ENCODE measurements around the gene SDS. TPM values are rescaled to one million over a fixed set of nuclear protein-coding genes. Genes with fewer than 3 reads are reported as not detected.

SDS gene
- total RNA-seq, 1 experiment from 2014 or later = not detected

DNA sequence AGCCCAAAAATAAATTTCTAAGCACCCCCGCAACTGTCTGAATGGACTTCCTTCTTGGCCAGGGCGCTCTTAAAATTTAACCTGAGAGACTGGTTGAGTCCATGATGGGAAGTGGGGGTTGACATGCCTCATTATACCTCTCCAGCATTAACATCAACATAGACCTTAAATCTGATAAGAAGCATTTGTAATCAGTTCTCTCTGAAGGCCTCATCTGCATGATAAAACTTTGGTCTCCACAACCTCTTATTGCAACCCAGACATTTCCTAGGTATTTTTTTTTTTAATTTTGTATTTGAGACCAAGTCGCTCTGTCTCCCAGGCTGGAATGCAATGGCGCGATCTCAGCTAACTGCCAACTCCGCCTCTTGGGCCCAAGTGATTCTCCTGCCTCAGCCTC lies 58.4 kb downstream of the SDS start:
- no peak overlapping the region for H2BK120ac ChIP-seq (ENCODE audit: low read depth, low read length, poor library complexity, severe bottlenecking)
- Mint-ChIP-seq H3K4me3 (no peak overlapping the region), H3K4me1 (peaks cover 7 to 17% of the 10 kb centered on the region in 2 experiments), H3K27ac (no peak overlapping the region), H3K27me3 (ENCODE audit: low read depth) (peaks cover 8% of the 10 kb centered on the region), H3K36me3 (ENCODE audit: insufficient read depth in 1 of 3, low read depth in 3 of 3) (no peaks in the 10 kb centered on the region), H3K9me3 (no peaks in the 10 kb centered on the region)
- no peaks in the 10 kb centered on the region for H3K27me3 ChIP-seq (ENCODE audit: insufficient read depth, low read length)
- no peaks in the 10 kb centered on the region for H3K9me3 ChIP-seq (ENCODE audit: control insufficient read depth, low read depth, low read length)
- no peaks in the 10 kb centered on the region for H3K23me2 ChIP-seq (ENCODE audit: insufficient read length, low read depth, low read length, poor library complexity, severe bottlenecking)
- H3K27ac ChIP-seq (ENCODE audit: insufficient read length, low read depth, low read length) = no peak overlapping the region
- H2AFZ ChIP-seq (ENCODE audit: low read length) = no peak overlapping the region
- H2BK20ac ChIP-seq (ENCODE audit: low read depth, low read length, poor library complexity, severe bottlenecking) = no peak overlapping the region
- no peak overlapping the region for H3T11ph ChIP-seq (ENCODE audit: low read length)
- WGBS (ENCODE audit: extremely low coverage, insufficient read length, low lambda C conversion rate) = no CpG with 5 or more reads among the region's 6 CpGs
- no peak overlapping the region for H4K91ac ChIP-seq (ENCODE audit: insufficient read length, low read depth, low read length)
- no peak overlapping the region for H2BK5ac ChIP-seq (ENCODE audit: insufficient read length, low read length)
- H2BK15ac ChIP-seq (ENCODE audit: low read depth, low read length) = no peak overlapping the region
- no peak overlapping the region for H3K4ac ChIP-seq (ENCODE audit: low read depth, low read length)
- TF ChIP-seq, protein P1, sequence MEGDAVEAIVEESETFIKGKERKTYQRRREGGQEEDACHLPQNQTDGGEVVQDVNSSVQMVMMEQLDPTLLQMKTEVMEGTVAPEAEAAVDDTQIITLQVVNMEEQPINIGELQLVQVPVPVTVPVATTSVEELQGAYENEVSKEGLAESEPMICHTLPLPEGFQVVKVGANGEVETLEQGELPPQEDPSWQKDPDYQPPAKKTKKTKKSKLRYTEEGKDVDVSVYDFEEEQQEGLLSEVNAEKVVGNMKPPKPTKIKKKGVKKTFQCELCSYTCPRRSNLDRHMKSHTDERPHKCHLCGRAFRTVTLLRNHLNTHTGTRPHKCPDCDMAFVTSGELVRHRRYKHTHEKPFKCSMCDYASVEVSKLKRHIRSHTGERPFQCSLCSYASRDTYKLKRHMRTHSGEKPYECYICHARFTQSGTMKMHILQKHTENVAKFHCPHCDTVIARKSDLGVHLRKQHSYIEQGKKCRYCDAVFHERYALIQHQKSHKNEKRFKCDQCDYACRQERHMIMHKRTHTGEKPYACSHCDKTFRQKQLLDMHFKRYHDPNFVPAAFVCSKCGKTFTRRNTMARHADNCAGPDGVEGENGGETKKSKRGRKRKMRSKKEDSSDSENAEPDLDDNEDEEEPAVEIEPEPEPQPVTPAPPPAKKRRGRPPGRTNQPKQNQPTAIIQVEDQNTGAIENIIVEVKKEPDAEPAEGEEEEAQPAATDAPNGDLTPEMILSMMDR (conservative IDR thresholded peaks at IDR 0.05) = no peak
- H4K5ac ChIP-seq (ENCODE audit: insufficient read length, low read depth, low read length) = no peak overlapping the region
- H3K79me1 ChIP-seq (ENCODE audit: insufficient read depth, low read depth, low read length, poor library complexity, severe bottlenecking) = no peaks in the 10 kb centered on the region
- no peaks in the 10 kb centered on the region; the same call in 1 of the 2 replicates for H3K4me1 ChIP-seq (ENCODE audit: insufficient read depth, low read length)
- H2BK12ac ChIP-seq (ENCODE audit: insufficient read length, low read depth, low read length) = no peak overlapping the region
- no peak overlapping the region for H3K18ac ChIP-seq (ENCODE audit: insufficient read length, low read depth, low read length)
- H3K79me2 ChIP-seq (ENCODE audit: insufficient read depth, low read length) = no peaks in the 10 kb centered on the region
- no peak overlapping the region for H4K8ac ChIP-seq (replicated peaks; ENCODE audit: insufficient read length, low read depth, low read length)
- DNase-seq = no peak
- no peak overlapping the region for H3K9ac ChIP-seq (ENCODE audit: extremely low read depth, insufficient read length, low read length)
- H2AK5ac ChIP-seq (ENCODE audit: insufficient read length, low read length) = no peak overlapping the region
- no peak overlapping the region for H3K4me2 ChIP-seq (ENCODE audit: insufficient read depth, insufficient read length, low read length)
- no peak overlapping the region for H3K23ac ChIP-seq (ENCODE audit: insufficient read length, low read depth, low read length)
- no peaks in the 10 kb centered on the region for H4K20me1 ChIP-seq (ENCODE audit: control insufficient read depth, insufficient read depth, insufficient read length)
- no peak overlapping the region for H3K56ac ChIP-seq (ENCODE audit: insufficient read length, low read depth, low read length)
- H3K14ac ChIP-seq (ENCODE audit: insufficient read depth, low read length) = no peak overlapping the region

Other genes starting within 250 kb of the SDS start
- 83.0 TPM in 2 replicates for gene DDX54, start 218.4 kb downstream of the SDS start, total RNA-seq (2021)
- 26.0 and 26.1 TPM in 2 replicates for gene RITA1, start 218.2 kb downstream of the SDS start, total RNA-seq (2021)
- gene TPCN1, start 182.4 kb downstream of the SDS start, total RNA-seq (2021) = 13.5 and 16.1 TPM in 2 replicates
- gene SLC8B1, start 68.8 kb downstream of the SDS start, total RNA-seq (2021) = 10.4 and 10.6 TPM in 2 replicates
- gene PLBD2, start 45.3 kb downstream of the SDS start, total RNA-seq (2021) = 31.4 and 35.6 TPM in 2 replicates
- gene SDSL, start 18.5 kb upstream of the SDS start, total RNA-seq (2021) = 0.46 and 1.1 TPM in 2 replicates
- 1.9 and 2.1 TPM in 2 replicates for gene LHX5, start 68.0 kb upstream of the SDS start, total RNA-seq (2021)